ENCODE results near the gene DIO2.

- no peak for TF ChIP-seq POLR2A (IDR thresholded peaks at IDR 0.05)
- TF ChIP-seq, protein P1, sequence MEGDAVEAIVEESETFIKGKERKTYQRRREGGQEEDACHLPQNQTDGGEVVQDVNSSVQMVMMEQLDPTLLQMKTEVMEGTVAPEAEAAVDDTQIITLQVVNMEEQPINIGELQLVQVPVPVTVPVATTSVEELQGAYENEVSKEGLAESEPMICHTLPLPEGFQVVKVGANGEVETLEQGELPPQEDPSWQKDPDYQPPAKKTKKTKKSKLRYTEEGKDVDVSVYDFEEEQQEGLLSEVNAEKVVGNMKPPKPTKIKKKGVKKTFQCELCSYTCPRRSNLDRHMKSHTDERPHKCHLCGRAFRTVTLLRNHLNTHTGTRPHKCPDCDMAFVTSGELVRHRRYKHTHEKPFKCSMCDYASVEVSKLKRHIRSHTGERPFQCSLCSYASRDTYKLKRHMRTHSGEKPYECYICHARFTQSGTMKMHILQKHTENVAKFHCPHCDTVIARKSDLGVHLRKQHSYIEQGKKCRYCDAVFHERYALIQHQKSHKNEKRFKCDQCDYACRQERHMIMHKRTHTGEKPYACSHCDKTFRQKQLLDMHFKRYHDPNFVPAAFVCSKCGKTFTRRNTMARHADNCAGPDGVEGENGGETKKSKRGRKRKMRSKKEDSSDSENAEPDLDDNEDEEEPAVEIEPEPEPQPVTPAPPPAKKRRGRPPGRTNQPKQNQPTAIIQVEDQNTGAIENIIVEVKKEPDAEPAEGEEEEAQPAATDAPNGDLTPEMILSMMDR (IDR thresholded peaks at IDR 0.05): no peak
Measured at GRCh38 chr14:80186301-80186800, 25.0 kb downstream of the DIO2 start.
